NCI-H2107 treated with DMSO at 0.1 percent for 48 hours (cell line): ENCODE data around the gene CCR5AS.

Experiments used
- DNase-seq: peaks from one replicate; lab custom pipeline; 2025; ENCODE audit not compliant: unreplicated experiment; lab: John Stamatoyannopoulos, UW

The CCR5AS gene

GRCh38 chr3:46383211-46383950, 23.5 kb downstream of the CCR5AS start:
- DNase-seq = no peak

GRCh38 chr3:46381625-46382024, 25.2 kb downstream of the CCR5AS start:
- DNase-seq = no peak

- DNase-seq = no peak
These were observed 26.2 kb downstream of the CCR5AS start for GRCh38 chr3:46380471-46381221.

GRCh38 chr3:46378426-46378942, 28.4 kb downstream of the CCR5AS start:
- DNase-seq = no peak

- DNase-seq = no peak
These were observed 31.1 kb downstream of the CCR5AS start for GRCh38 chr3:46375814-46376213.

- DNase-seq = no peak
These were observed 31.6 kb downstream of the CCR5AS start for GRCh38 chr3:46375218-46375617.

- DNase-seq = no peak
These were observed 32.1 kb downstream of the CCR5AS start for GRCh38 chr3:46374755-46375154.

- no peak for DNase-seq
These were observed 34.1 kb downstream of the CCR5AS start for GRCh38 chr3:46372492-46373359.

GRCh38 chr3:46371519-46372340, 35.1 kb downstream of the CCR5AS start:
- DNase-seq = no peak

- DNase-seq = no peak
These were observed 35.9 kb downstream of the CCR5AS start, which contains the start of gene CCR5 for GRCh38 chr3:46370839-46371518. Gene CCR5 (plus strand): TSS chr3:46370946. CDS start chr3:46372903, 1,957 bp downstream.

- no peak for DNase-seq
These were observed 37.2 kb downstream of the CCR5AS start for GRCh38 chr3:46369675-46370132.

- no peak for DNase-seq
These were observed 37.7 kb downstream of the CCR5AS start for GRCh38 chr3:46369151-46369550.

- no peak for DNase-seq
These were observed 38.3 kb downstream of the CCR5AS start for GRCh38 chr3:46368569-46368968.

- no peak for DNase-seq
These were observed 39.1 kb downstream of the CCR5AS start for GRCh38 chr3:46367811-46368210.

GRCh38 chr3:46365737-46366524, 40.9 kb downstream of the CCR5AS start:
- DNase-seq = no peak

- no peak for DNase-seq
These were observed 41.8 kb downstream of the CCR5AS start for GRCh38 chr3:46365041-46365440.

GRCh38 chr3:46361408-46362283, 45.2 kb downstream of the CCR5AS start:
- DNase-seq = no peak

GRCh38 chr3:46360907-46361306, 46.0 kb downstream of the CCR5AS start:
- DNase-seq = no peak
